Muscle of back (tissue), 10 donors: Measurements from ENCODE around the gene B3GALNT1. TPM values are rescaled to one million over a fixed set of nuclear protein-coding genes. Genes with fewer than 3 reads are reported as not detected.

Experiments
- polyA plus RNA-seq, 10 donors: library from polyadenylated mRNA; unstranded; fragments of 120-200 nt; gene quantifications; one replicate each; pipeline ENCODE4 v1.2.1, GENCODE V29; 2013; ENCODE audit not compliant: insufficient read length in 10 of 10

The B3GALNT1 gene
- polyA plus RNA-seq, 10 donors = 17.0 to 29.3 (median 19.8) TPM

Other genes starting within 250 kb of the B3GALNT1 start
- 10 to 100 TPM; 25.5 to 47.4 (median 38.4) TPM for gene NMD3, start 116.0 kb upstream of the B3GALNT1 start, polyA plus RNA-seq